Mucosa of stomach (tissue), 1 donor: ENCODE measurements around the gene KHK.
"Not testable (repeated sequence)": the region's sequence is repeated elsewhere in the genome, so short reads cannot be mapped to it uniquely, and the experiment has no call there.

Source experiments
- H3K27me3 ChIP-seq: one replicate; pipeline ENCODE4 v1.7.0; 2013; ENCODE audit warnings: mild to moderate bottlenecking, low read length; ENCODE audit not compliant: control insufficient read depth, insufficient read depth
- H3K36me3 ChIP-seq: one replicate; pipeline ENCODE4 v1.7.0; 2013; ENCODE audit warnings: low read length; ENCODE audit not compliant: control insufficient read depth, insufficient read depth
- H3K4me1 ChIP-seq: one replicate; pipeline ENCODE4 v1.7.0; 2013; ENCODE audit warnings: mild to moderate bottlenecking, low read length; ENCODE audit not compliant: control insufficient read depth, insufficient read depth
- H3K4me3 ChIP-seq: one replicate; pipeline ENCODE4 v1.7.0; 2013; ENCODE audit warnings: low read length
- H3K9ac ChIP-seq: one replicate; pipeline ENCODE4 v1.7.0; 2013; ENCODE audit warnings: mild to moderate bottlenecking, low read length, moderate library complexity
- H3K9me3 ChIP-seq: one replicate; pipeline ENCODE4 v1.7.0; 2013; ENCODE audit warnings: mild to moderate bottlenecking, low read length, moderate library complexity; ENCODE audit not compliant: control insufficient read depth
- donor health status: Pancreatic carcinoma.

Gene KHK

GRCh38 chr2:27069961-27070618, 16.5 kb upstream of the KHK start:
- peak overlapping the region; percentile 79 for H3K9ac ChIP-seq
- peaks cover 35% of the 10 kb centered on the region for H3K4me1 ChIP-seq
- no peaks in the 10 kb centered on the region for H3K27me3 ChIP-seq
- peaks cover 8% of the 10 kb centered on the region for H3K36me3 ChIP-seq
- no peaks in the 10 kb centered on the region for H3K9me3 ChIP-seq
- peak overlapping the region; percentile 71 for H3K4me3 ChIP-seq

DNA sequence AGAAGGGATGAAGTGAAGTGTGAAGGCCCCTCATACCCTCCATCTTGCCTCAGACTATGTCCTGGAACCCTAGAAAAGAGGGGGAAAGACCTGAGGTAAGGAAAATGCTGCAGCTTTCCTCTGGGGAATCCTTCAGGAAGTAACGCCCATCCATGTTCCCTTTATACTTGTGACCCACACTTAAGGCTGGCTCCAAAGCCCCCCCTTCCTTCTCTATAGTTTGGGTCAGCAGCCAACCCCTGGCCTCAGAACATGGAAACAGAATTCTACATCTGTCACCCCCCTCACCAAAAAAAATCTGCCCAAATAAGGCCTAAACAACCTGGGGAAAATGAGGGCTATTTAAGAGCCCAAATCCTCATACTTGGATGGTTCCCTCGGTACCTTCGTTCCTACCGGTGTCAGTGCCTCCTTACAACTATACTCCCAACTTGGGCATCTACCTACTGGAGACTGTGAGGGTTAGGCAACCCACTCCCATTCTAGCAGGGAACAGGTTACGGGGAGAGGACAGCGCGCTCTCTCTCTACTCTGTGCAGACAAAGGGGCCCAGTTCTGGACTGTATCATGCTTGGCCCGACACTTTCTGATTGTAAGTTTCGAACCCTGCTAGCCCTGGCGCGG, 15.8 kb upstream of the KHK start:
- H3K4me1 ChIP-seq: peaks cover 35% of the 10 kb centered on the region

DNA sequence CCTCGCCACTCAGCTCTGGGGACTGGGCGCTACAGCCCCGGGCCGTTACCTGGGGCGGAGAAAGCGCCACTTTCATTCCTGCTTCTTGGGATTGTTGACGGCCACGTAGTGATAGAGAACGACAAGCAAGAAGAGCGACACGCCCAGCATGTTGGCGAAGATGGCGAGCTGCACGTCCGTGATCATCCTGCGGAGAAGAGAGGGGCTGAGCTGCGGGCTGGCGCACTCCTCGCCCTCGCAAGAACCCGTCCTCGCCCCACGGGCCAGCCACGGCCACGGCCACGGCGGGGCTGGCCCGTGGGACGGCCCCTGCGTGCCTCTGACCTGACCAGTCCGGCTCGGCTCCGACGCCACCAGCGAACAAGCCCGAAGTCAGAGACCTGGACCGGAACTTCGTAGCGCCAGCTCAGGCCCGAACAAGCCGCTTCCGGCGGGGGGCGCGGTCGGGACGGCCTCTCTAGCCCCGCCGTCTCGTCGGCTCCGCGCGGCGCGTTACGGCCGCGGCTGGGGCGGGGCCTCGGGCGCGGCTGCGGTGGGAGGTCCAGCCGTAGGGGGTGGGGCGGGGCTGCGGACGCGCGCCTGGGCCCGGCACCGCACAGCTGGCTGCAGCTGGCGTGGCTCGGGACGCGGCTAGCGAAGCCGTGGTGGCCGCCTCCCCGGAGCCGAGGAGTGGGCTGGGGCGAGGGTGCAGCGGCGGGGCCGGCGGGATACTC, 15.1 kb upstream of the KHK start, which contains the start of gene OST4:
Gene OST4 (minus strand): TSS at position 378 of the 713 bp plus-strand sequence.
- peak within 1 kb of the TSS; percentile 79 for H3K9ac ChIP-seq
- peaks cover 35% of the 10 kb centered on the region for H3K4me1 ChIP-seq
- peak within 1 kb of the TSS; percentile 71 for H3K4me3 ChIP-seq
- H3K36me3 ChIP-seq: peaks cover 8% of the 10 kb centered on the region
- H3K9me3 ChIP-seq: no peaks in the 10 kb centered on the region
- H3K27me3 ChIP-seq: peaks cover 2% of the 10 kb centered on the region

More for the DNA sequence above, 15.8 kb upstream of the KHK start:
- H3K9ac ChIP-seq: peak overlapping the region; percentile 79
- no peaks in the 10 kb centered on the region for H3K27me3 ChIP-seq
- H3K36me3 ChIP-seq: peaks cover 8% of the 10 kb centered on the region
- H3K9me3 ChIP-seq: no peaks in the 10 kb centered on the region
- peak overlapping the region; percentile 71 for H3K4me3 ChIP-seq

GRCh38 chr2:27071990-27072830, 14.4 kb upstream of the KHK start:
- Histone ChIP-seq H3K9me3 (no peaks in the 10 kb centered on the region), H3K4me3 (peak overlapping the region; percentile 47), H3K27me3 (peaks cover 7% of the 10 kb centered on the region), H3K9ac (peak overlapping the region; percentile 70), H3K36me3 (peaks cover 8% of the 10 kb centered on the region), H3K4me1 (peaks cover 38% of the 10 kb centered on the region)

- Histone ChIP-seq H3K4me3 (no peak overlapping the region), H3K9me3 (no peaks in the 10 kb centered on the region), H3K27me3 (peaks cover 7% of the 10 kb centered on the region), H3K36me3 (peaks cover 8% of the 10 kb centered on the region), H3K9ac (no peak overlapping the region), H3K4me1 (peaks cover 39% of the 10 kb centered on the region)
These were observed 13.7 kb upstream of the KHK start for GRCh38 chr2:27072920-27073319.

- no peaks in the 10 kb centered on the region for H3K9me3 ChIP-seq
- H3K36me3 ChIP-seq: peaks cover 8% of the 10 kb centered on the region
- H3K27me3 ChIP-seq: peaks cover 7% of the 10 kb centered on the region
- no peak overlapping the region for H3K4me3 ChIP-seq
- H3K9ac ChIP-seq: peak overlapping the region; percentile 20
- H3K4me1 ChIP-seq: peaks cover 38% of the 10 kb centered on the region
These were observed 12.8 kb upstream of the KHK start for GRCh38 chr2:27073782-27074181.

- H3K27me3 ChIP-seq: peaks cover 7% of the 10 kb centered on the region
- peaks cover 28% of the 10 kb centered on the region for H3K4me1 ChIP-seq
- H3K36me3 ChIP-seq: no peaks in the 10 kb centered on the region
- no peaks in the 10 kb centered on the region for H3K9me3 ChIP-seq
- no peak overlapping the region for H3K4me3 ChIP-seq
- H3K9ac ChIP-seq: no peak overlapping the region
These were observed 11.6 kb upstream of the KHK start for GRCh38 chr2:27074738-27075565.

- H3K9ac ChIP-seq, H3K4me3 ChIP-seq, H3K36me3 ChIP-seq, H3K27me3 ChIP-seq, H3K9me3 ChIP-seq: not testable (repeated sequence)
- H3K4me1 ChIP-seq: peaks cover 22% of the 10 kb centered on the region
These were observed 11.1 kb upstream of the KHK start for GRCh38 chr2:27075566-27075871.

DNA sequence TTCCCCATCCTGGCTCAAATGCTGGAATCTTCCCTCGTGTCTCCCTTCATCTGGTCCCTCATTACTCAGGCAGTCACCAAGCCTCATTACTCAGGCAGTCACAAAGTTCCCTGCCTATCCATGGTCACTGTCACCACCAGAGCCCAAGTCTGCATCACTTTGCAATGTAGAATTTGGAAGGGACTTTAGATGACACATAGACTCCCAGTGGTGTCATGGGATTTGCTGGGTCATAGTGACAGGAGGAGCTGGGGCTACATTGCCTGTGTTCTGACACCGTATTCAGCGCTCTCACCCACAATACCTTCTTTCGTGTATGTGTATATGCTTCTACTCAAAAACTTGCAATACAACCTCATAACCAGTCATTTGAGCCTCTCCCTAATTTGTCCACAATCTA, 10.2 kb upstream of the KHK start:
- H3K27me3 ChIP-seq: peaks cover 7% of the 10 kb centered on the region
- peaks cover 25% of the 10 kb centered on the region for H3K4me1 ChIP-seq
- no peak overlapping the region for H3K4me3 ChIP-seq
- H3K9me3 ChIP-seq: no peaks in the 10 kb centered on the region
- H3K36me3 ChIP-seq: no peaks in the 10 kb centered on the region
- no peak overlapping the region for H3K9ac ChIP-seq

DNA sequence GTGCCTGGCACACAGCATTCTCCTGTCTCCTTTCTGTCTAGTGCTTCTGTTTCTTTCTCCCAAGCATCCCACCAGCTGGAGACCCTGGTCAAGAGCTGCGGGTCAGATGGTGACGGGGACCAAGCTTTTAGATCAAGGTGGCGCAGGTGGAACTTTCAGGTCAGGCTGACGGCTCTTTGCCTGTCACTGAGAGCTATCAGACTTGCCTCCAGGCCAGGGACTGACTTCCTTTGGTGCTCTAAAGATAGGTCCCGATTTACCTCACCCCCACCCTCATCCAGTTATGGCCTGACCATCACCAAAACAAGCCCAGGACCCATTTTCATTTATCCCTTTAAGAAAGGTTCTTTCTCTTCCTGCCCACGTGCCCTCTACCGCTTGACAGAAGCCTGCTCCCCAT, 9.3 kb upstream of the KHK start:
- no peak overlapping the region for H3K9ac ChIP-seq
- H3K9me3 ChIP-seq: no peaks in the 10 kb centered on the region
- no peaks in the 10 kb centered on the region for H3K36me3 ChIP-seq
- peaks cover 30% of the 10 kb centered on the region for H3K4me1 ChIP-seq
- H3K27me3 ChIP-seq: peaks cover 7% of the 10 kb centered on the region
- H3K4me3 ChIP-seq: no peak overlapping the region
